NCI-H345 treated with DMSO at 0.1 percent for 48 hours (cell line): ENCODE results near the gene DYNLT2B.
"Not testable (repeated sequence)": the region's sequence is repeated elsewhere in the genome, so short reads cannot be mapped to it uniquely, and the experiment has no call there.

ENCODE experiments used
- DNase-seq: peaks from one replicate; lab custom pipeline; 2025; ENCODE audit not compliant: unreplicated experiment; lab: John Stamatoyannopoulos, UW

The DYNLT2B gene

GRCh38 chr3:196327405-196327804 is 9.4 kb upstream of the DYNLT2B start:
- no peak for DNase-seq

GRCh38 chr3:196326936-196327335 is 8.9 kb upstream of the DYNLT2B start:
- no peak for DNase-seq

DNA sequence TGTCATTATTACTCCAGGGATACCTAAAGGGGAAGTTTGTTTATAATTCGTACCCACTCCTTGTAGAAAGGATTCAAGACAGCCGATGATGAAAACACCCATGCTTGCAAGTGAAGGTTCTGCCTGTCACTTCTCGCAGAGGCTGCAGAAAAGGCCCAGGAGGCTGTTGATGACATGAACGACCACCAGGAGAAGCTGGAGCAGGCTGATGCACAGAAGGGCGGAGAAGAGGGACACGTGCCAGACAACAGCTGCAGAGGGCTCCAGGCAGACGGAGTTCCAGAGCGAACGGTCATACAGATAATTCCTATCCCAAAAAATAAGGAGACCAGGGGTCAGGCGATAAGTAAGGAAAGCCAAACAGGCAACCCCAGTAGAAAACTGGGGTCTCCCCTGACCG is 5.7 kb upstream of the DYNLT2B start:
- DNase-seq, result no peak

- no peak for DNase-seq
These were observed 5.0 kb upstream of the DYNLT2B start for GRCh38 chr3:196323016-196323415.

GRCh38 chr3:196321162-196321561 is 3.1 kb upstream of the DYNLT2B start:
- no peak for DNase-seq

GRCh38 chr3:196320137-196320536 is 2.1 kb upstream of the DYNLT2B start:
- DNase-seq, result no peak

GRCh38 chr3:196316799-196317686 is 997 bp downstream of the DYNLT2B start:
- DNase-seq, result not testable (repeated sequence)

GRCh38 chr3:196315821-196316220 is 2.2 kb downstream of the DYNLT2B start:
- no peak for DNase-seq

- no peak for DNase-seq
These were observed 3.4 kb downstream of the DYNLT2B start for GRCh38 chr3:196314597-196314996.

DNA sequence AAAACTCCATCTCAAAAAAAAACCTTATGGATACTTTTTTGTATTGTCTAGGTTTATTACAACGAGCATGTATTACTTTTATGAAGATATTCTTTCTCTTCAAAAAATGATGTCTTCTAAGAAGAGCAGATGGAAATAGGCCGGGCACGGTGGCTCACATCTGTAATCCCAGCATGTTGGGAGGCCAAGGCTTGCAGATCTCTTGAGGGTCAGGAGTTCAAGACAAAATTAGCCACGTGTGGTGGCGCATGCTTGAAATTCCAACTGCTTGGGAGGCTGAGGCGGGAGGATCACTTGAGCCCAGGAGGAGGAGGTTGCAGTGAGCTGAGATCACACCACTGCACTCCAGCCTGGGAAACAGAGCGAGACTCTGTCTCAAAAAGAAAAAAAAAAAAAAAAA is 4.0 kb downstream of the DYNLT2B start:
- not testable (repeated sequence) for DNase-seq

DNA sequence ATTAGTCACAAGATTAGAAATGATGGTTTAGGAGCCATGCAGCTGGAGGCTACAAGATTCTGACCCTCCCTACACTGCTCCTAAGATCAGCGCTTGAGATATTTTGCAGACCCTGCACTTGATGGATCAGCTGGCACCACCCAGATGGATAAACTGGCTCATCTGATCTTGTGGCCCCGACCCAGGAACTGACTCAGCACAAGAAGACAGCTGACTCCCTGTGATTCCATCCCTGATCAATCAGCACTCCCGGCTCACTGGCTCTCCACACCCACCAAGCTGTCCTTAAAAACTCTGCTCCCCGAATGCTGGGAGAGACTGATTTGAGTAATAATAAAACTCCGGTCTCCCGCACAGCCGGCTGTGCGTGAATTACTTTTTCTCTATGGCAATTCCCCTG is 15.1 kb downstream of the DYNLT2B start:
- DNase-seq, result not testable (repeated sequence)

DNA sequence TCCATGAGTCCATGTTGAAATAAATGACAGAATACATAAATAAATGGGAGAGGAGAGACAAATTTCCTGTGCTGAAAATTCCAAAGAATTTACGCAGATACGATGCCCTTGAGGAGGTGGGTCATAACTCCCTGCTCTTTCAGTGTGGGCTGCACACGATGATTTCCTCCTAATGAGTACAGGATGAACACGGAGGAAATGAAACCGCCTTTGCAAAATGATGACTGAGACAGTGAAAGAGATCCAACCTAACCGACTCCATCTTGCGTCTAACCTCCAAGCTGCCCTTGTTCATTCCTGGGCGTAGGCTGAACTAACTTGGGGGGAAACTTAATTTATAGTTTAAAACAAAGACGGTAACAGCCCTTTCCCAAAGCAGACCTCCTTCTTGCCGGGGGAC is 15.5 kb downstream of the DYNLT2B start:
- DNase-seq, result not testable (repeated sequence)

DNA sequence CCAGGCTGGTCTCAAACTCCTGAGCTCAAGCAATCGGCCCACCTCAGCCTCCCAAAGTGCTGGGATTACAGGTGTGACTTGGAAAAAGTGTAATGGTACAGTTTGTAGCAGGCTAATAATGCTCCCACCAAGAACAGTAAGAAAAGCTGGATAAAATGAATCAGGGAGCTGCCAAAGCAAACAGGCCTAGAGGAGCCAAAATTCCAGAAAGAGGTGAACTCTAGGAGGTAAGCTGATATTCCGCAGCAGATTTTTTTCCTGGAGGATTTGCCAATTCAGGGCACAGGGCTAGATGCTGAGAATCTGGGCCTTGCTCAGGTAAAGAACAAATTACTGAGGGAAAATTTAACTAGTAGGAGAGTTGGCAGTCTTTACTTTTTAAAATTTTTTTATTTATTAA is 19.5 kb downstream of the DYNLT2B start:
- no peak for DNase-seq

GRCh38 chr3:196292286-196292923 is 25.6 kb downstream of the DYNLT2B start:
- no peak for DNase-seq

DNA sequence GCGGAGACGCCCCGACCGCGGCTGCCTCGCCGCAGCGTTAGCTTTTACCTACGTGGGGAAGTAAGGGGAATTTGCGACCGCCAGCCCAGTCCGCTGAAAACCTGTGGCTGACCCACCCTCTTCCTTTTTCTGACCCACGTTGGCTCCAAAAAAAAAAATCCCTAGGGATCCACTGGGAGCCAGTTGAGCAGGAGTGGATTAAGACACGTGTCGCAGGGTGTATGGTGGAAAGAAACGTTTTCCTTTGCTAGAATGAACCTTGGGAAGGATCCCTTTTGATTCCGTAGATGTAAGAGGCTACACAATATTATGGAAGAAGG is 29.9 kb downstream of the DYNLT2B start:
- peak; percentile 44 for DNase-seq

DNA sequence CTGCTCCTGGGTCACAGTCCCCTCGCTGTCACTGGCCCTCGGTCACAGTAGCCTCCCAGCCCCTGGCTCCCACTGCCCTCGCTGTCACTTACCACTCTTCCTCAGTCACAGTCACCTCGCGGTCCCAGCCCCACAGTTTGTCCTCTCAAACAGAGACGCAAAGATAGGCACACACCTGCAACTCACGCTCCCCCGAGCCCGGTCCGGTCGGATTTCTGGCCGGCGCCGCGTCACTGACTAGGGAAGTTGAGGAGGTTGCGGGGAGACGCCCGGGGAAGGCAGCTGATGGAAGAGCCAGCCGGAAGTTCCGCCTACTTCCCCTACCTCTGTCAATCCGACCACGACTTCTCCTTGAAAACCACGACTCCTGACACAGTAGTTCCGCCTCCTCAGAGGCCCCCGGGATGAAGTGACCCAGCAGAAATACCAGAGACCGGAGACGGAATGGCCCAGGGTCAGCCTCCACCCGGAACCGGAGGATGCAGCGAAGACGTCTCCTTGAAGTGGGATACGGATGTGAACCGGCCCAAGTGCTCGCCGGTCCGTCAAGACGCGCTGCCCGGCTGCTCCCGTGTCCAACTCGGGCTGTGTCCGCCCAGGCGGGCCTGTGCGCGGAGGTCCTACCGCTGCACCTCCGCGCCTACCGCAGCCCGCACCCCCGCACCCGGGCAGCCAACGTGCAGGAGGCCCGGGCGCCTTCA is 30.4 kb downstream of the DYNLT2B start, which contains the start of gene PCYT1A:
Gene PCYT1A (minus strand): TSS at position 287 of the 701 bp plus-strand sequence. CDS start 17,195 bp downstream, outside the sequence.
- peak; percentile 98 for DNase-seq

DNA sequence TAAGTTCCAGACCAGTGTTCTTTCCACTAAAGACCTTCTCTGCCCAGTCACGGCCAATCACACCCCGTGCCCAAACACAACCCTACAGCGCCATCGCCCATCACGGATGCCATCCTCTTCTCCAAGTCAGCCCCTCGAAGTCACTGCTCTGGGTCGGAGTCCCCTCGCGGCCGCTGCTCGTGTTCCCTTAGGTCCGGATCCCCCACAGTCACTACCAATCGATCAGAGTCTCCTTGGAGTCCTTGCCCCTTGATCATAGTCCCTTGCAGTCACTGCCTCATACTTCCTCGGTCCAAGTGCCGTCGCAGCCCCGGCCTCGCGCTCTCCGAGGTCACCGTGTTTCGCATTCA is 31.0 kb downstream of the DYNLT2B start:
- no peak for DNase-seq

GRCh38 chr3:196284396-196284795 is 33.6 kb downstream of the DYNLT2B start:
- DNase-seq, result no peak

DNA sequence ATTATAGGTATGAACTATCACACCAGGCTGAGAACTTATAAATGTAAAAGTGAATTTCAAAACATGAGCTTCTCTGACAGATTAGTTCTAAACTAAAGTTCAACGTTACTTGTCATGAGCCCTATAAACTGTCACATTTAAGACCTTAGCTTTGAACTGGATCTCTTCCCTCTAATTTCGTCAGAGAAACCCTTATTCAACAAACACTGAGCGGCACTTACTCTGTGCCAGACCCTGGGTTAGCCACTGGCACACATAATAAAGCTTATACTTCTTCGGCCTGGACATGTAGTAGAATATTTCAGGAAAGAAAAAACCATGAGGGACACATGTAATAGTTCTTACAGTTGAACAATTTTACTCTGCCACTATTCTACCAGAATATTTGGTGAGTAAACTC is 36.1 kb downstream of the DYNLT2B start:
- DNase-seq, result no peak

DNA sequence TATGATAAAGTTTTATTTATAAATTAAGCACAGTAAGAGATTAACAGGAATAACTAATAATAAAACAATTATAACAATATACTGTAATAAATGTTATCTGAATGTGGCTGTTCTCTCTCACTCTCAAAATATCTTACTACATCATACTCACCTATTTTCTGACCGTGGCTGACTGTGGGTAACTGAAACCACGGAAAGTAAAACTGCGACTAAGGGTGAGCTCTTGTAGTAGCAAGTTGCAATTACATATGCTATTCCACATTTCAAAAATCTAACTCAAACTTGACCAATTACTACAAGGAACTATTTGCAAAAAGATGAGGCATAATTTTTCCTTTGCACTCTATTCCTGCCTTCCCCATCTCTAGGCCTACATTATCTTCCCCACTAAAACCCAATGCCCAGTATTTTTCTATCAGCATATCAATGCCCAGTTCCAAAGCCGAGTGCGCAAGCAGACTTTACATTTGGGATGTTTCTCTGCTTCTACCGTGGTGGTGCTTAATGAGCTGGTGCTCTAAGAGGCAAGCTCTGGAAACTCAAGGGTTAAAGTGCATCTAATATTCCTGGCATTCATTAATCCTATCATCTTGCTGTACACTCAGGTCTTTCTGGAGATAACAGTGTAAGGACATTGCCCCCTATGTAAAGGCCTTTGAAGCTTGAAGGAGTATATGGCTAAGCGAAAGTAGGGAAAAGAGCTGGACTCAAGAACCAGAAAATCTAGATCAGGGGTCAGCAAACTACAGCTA is 37.2 kb downstream of the DYNLT2B start:
- no peak for DNase-seq

GRCh38 chr3:196275126-196275525 is 42.9 kb downstream of the DYNLT2B start:
- no peak for DNase-seq
